Hindlimb muscle (tissue), 1 donor: ENCODE data around the gene EYS. TPM values are rescaled to one million over a fixed set of nuclear protein-coding genes. Genes with fewer than 3 reads are reported as not detected.

Experiments used
- DNase-seq: peaks from one replicate; pipeline ENCODE4 v3.0.0-alpha.2; 2013
- polyA plus RNA-seq: library from polyadenylated mRNA; unstranded; fragments of 120-200 nt; gene quantifications from one replicate; pipeline ENCODE4 v1.2.1, GENCODE V29; 2013; ENCODE audit not compliant: insufficient read length

EYS gene
- polyA plus RNA-seq, 1 donor: 0.59 TPM

DNA sequence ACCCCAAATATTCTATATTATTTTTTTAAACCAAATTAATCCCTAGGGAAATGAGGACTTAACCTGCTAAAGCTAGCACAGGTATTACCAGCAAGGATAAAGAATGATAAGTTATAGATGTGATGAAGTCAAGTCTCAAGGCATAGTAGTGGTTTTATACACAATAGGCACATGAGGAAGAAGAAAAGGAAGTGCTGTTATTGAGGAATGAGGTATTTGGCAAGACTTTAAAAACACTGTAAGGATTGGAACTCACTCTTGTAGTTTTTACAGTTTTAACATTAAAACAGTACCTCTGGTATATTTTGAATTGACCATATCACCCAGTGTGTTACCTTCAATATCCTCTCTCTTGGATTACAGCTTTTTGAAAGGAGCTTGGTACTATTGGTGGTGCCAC, 2016.8 kb downstream of the EYS start:
- no peak for DNase-seq

DNA sequence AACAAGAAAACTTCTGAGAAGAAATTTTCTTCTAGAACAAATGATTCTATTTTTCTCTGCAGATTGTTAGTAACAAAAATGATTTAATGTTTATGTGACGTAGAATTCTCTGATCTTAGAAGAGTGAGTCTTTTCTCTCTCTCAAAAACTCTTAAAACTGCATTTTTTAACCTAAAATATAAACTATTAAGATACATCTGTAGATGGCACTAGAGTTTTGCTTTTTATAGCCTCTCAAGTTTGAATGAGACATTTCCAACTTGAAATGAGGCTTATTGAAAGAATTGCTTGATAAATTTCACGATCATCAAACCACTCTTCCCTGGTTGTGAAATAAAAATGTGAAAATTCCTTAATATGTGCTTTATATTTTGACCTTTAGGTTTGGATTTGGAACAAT, 2017.6 kb downstream of the EYS start:
- DNase-seq: no peak

DNA sequence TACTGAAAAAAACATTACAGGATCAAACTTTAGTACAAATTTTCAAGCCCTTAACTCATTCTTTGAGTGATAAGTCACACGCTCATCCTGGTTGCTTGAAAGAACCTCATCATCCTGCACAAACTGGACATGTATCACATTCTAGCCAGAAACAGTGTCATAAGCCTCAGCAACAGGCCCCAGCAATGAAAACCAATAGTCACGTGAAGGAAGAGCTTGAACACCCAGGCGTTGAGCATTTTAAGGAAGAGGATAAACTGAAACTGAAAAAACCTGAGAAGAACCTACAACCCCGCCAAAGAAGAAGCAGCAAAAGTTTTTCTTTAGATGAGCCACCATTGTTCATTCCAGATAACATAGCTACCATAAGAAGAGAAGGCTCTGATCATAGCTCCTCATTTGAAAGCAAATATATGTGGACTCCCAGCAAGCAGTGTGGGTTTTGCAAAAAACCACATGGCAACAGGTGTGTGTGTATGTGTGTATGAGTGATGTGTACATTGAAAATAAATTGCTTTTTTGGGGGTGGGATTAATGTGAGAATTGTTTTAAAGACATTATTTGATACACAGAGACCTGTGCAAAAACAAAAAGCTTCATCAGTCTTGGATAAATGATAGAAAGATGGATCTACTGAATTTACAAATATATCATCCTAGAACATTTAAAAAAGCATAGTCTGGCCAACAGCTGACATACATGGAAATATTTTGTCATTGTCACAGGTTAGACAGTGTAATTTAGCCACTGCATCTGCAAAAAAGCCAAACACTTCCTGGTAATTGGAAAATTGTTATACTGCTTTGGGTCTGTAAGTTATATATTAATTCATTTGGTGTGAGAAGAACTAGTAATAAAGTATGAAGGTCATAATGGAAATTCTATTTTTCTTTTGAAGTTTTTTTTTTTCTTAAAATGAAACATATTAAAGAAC, 2021.3 kb downstream of the EYS start:
- no peak for DNase-seq

- DNase-seq: no peak
Measured at GRCh38 chr6:63683071-63683603, 2023.9 kb downstream of the EYS start.

DNA sequence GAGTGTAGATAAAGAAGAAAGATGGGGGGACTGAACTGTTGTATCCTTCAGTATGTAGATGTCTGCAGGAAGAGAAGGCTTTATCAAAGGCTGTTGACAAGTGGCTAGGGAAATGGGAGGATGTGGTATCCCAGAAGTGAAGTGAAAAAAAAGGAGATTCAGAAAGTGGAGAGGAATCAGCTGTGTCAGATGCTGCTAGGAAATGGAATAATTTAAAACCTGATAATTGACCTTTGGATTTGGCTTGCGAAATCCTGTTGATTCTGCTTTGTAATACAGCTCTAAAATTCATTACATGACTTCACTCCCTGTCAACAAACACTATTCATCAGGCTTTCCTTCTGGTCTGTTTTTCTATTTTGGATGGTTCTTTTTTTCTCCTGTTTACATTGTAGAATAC, 2029.7 kb downstream of the EYS start:
- no peak for DNase-seq

- no peak for DNase-seq
Measured at GRCh38 chr6:63676412-63677114, 2030.5 kb downstream of the EYS start.

GRCh38 chr6:63675138-63675537, 2031.9 kb downstream of the EYS start:
- no peak for DNase-seq

DNA sequence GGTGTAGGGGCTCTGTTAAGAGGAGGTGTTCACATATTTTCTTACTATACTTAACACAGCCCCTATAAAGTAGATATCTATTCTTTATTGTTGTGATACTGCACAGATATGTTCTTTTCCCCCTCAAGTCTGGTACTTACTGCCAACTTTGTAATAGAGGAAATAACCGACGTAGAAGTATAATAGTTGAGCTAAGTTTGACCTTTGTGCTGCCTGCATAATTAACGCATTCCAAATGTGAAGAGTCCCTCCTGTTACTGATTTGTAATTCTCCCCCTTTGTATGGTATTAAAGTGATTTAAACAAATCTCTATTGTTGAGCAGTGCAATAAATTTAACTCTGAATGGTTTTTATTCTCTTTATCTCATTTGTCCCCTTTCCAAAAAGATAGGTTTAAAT, 2032.4 kb downstream of the EYS start:
- DNase-seq: no peak

GRCh38 chr6:63673692-63674091, 2033.3 kb downstream of the EYS start:
- no peak for DNase-seq

DNA sequence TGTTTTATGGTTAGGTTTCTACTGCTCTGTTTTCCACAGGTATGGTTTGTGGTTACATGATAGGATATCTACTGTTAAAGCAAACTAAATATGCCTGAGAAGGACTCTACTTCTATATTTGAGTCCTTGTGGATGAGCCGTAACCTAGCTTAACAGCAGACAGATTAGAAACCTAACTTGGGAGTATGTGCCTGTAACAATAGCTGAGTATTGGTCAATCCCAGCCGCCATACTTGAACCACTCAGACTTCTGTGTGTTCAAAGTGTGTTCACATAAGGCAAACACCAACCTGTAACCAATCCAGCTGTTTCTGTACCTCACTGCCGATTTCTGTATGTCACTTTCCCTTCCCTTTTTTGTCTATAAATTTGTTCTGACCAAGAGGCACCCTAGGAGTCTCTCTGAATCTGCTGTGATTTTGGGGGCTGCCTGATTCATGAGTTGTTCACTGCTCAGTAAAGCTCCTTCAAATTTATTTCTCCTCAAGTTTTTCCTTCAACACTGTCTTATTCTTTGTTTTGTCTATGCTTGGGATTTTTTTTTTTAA, 2034.4 kb downstream of the EYS start:
- DNase-seq: no peak

DNA sequence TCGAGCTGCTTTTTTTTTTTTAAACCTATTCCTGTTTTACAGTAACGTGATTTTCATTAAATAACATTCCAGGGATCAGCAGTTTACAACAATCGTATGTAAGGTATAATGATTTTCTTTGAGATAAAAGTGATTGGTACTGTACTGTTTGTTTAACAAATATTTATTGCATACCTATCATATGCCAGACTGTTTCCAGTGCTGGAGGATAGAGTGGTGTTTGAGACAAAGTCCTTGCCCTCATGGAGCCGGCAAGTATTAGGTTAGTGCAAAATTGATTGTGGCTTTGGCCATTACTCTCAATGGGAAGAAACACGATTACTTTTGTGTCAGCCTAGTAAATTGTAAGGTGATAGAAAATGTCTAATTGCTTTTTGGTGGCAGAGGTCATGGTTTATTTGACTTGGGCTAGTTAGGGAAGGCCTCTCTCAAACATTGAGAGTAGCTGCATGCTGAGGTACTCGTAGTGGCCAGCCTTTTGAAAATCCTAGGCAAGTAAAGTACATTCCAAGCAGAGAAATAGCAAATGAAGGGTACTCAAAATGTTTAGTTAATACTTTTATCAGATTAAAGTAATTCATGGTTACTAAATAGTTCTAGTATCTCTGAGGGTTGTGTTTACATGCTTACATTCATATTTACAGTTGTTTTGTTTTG, 2035.8 kb downstream of the EYS start:
- no peak for DNase-seq
